Fibroblast of villous mesenchyme (primary cell): ENCODE measurements around the gene TFCP2L1. TPM values are rescaled to one million over a fixed set of nuclear protein-coding genes. Genes with fewer than 3 reads are reported as not detected.

Source experiments
- DNase-seq: peaks from one replicate; pipeline ENCODE4 v3.0.0-alpha.2; 2010; ENCODE audit warnings: low read depth
- H3K4me3 ChIP-seq: 2 replicates; pipeline ENCODE4 v1.5.1; 2011; ENCODE audit warnings: low read depth, mild to moderate bottlenecking, low read length
- CTCF ChIP-seq: IDR thresholded peaks from 2 replicates; pipeline ENCODE4 v1.5.1; 2012; ENCODE audit warnings: low read depth, mild to moderate bottlenecking, low read length; ENCODE audit not compliant: insufficient read depth
- total RNA-seq: library from RNA; depleted of rRNA; stranded (reverse); fragments of >200 nt; gene quantifications from 2 replicates; pipeline ENCODE4 v1.2.3, GENCODE V29; 2012

The TFCP2L1 gene
- total RNA-seq, 1 donor = not detected

- H3K4me3 ChIP-seq = no peak overlapping the region
- no peak for TF ChIP-seq CTCF
- no peak for DNase-seq
Observed at GRCh38 chr2:121266543-121267106, 18.4 kb downstream of the TFCP2L1 start.

- DNase-seq = no peak
- H3K4me3 ChIP-seq = no peak overlapping the region
- TF ChIP-seq CTCF = no peak
Observed at GRCh38 chr2:121263996-121264715, 20.8 kb downstream of the TFCP2L1 start.

- no peak for TF ChIP-seq CTCF
- no peak for DNase-seq
- H3K4me3 ChIP-seq = no peak overlapping the region
Observed at GRCh38 chr2:121260370-121261154, 24.4 kb downstream of the TFCP2L1 start.

- no peak for TF ChIP-seq CTCF
- DNase-seq = no peak
- H3K4me3 ChIP-seq = no peak overlapping the region
Observed at GRCh38 chr2:121258051-121258450, 27.0 kb downstream of the TFCP2L1 start.

GRCh38 chr2:121257480-121257840 is 27.5 kb downstream of the TFCP2L1 start:
- DNase-seq = no peak
- TF ChIP-seq CTCF = no peak
- H3K4me3 ChIP-seq = no peak overlapping the region

- no peak for TF ChIP-seq CTCF
- DNase-seq = no peak
- H3K4me3 ChIP-seq = no peak overlapping the region
Observed at GRCh38 chr2:121256720-121257479, 28.1 kb downstream of the TFCP2L1 start.
